A673 (cell line): ENCODE results near the gene GNG14. TPM values are rescaled to one million over a fixed set of nuclear protein-coding genes. Genes with fewer than 3 reads are reported as not detected.

Experiments used
- BruUV-seq: library from RNA; stranded (reverse); fragments of 400-500 nt; replicated peaks from 2 replicates; lab custom pipeline; 2021; lab: Mats Ljungman, UMichigan
- CTCF ChIA-PET: fragments of 300-600 bp; sonication (Branson Sonifier 250); formaldehyde crosslinking; loops from one replicate; lab custom pipeline; 2022; ENCODE audit warnings: antibody characterized with exemption; lab: Charles Lee
- POLR2A ChIA-PET: fragments of 300-600 bp; sonication (Branson Sonifier 250); formaldehyde crosslinking; loops from one replicate; lab custom pipeline; 2022; ENCODE audit warnings: antibody characterized with exemption; ENCODE audit not compliant: low non-redundant PET; lab: Charles Lee
- DNase-seq: peaks from one replicate; pipeline ENCODE4 v3.0.0-alpha.2; 2015; ENCODE audit warnings: low spot score
- H3K27ac ChIP-seq: fragments of 200-600 bp; sonication (generic); 2 replicates; pipeline ENCODE4 v1.5.1; 2016; ENCODE audit warnings: mixed run types, low read depth, mild to moderate bottlenecking, mixed read lengths, antibody characterized with exemption, low read length; ENCODE audit not compliant: poor library complexity, severe bottlenecking
- H3K27me3 ChIP-seq: fragments of 200-600 bp; sonication (generic); replicated peaks from 2 replicates; pipeline ENCODE4 v1.6.1; 2017; ENCODE audit warnings: mixed run types, low read depth, mild to moderate bottlenecking, mixed read lengths, antibody characterized with exemption, low read length; ENCODE audit not compliant: insufficient read depth, poor library complexity
- H3K36me3 ChIP-seq: fragments of 200-600 bp; sonication (generic); 2 replicates; pipeline ENCODE4 v1.6.1; 2016; ENCODE audit warnings: mixed run types, mild to moderate bottlenecking, mixed read lengths, antibody characterized with exemption, low read length; ENCODE audit not compliant: insufficient read depth, poor library complexity, severe bottlenecking
- H3K4me1 ChIP-seq: fragments of 200-600 bp; sonication (generic); 2 replicates; pipeline ENCODE4 v1.6.1; 2017; ENCODE audit warnings: mixed run types, mild to moderate bottlenecking, mixed read lengths, antibody characterized with exemption, low read length; ENCODE audit not compliant: insufficient read depth, poor library complexity, severe bottlenecking
- H3K4me3 ChIP-seq: fragments of 200-600 bp; sonication (generic); 2 replicates; pipeline ENCODE4 v1.5.1; 2016; ENCODE audit warnings: low read depth, mixed run types, mild to moderate bottlenecking, mixed read lengths, low read length; ENCODE audit not compliant: poor library complexity, severe bottlenecking
- H3K9me3 ChIP-seq: fragments of 200-600 bp; sonication (generic); 2 replicates; pipeline ENCODE4 v1.6.1; 2016; ENCODE audit warnings: mixed run types, low read depth, mild to moderate bottlenecking, mixed read lengths, antibody characterized with exemption, low read length; ENCODE audit not compliant: poor library complexity, severe bottlenecking
- CTCF ChIP-seq: fragments of 300-800, 200-600 bp; sonication (generic); conservative IDR thresholded peaks from 2 replicates; pipeline ENCODE4 v1.5.1; 2017; ENCODE audit warnings: low read depth, mild to moderate bottlenecking, antibody characterized with exemption, low read length, moderate library complexity, mixed read lengths
- EZH2 ChIP-seq: fragments of 200-600 bp; sonication (generic); IDR thresholded peaks from 2 replicates; pipeline ENCODE4 v1.6.1; 2017; ENCODE audit warnings: borderline replicate concordance, low read depth, mild to moderate bottlenecking, mixed read lengths, antibody characterized with exemption, low read length; ENCODE audit not compliant: poor library complexity, severe bottlenecking
- intact Hi-C: fragments of 100-400 bp; cut with micrococcal nuclease; formaldehyde crosslinking; loops from one replicate; pipeline ENCODE4 v1.10.0; 2022; ENCODE audit not compliant: unreplicated experiment
- total RNA-seq: library from RNA; stranded (reverse); gene quantifications from 2 replicates; pipeline ENCODE4 v1.2.3, GENCODE V29; 2021

The GNG14 gene
- total RNA-seq, 1 experiment from 2014 or later: not detected

DNA sequence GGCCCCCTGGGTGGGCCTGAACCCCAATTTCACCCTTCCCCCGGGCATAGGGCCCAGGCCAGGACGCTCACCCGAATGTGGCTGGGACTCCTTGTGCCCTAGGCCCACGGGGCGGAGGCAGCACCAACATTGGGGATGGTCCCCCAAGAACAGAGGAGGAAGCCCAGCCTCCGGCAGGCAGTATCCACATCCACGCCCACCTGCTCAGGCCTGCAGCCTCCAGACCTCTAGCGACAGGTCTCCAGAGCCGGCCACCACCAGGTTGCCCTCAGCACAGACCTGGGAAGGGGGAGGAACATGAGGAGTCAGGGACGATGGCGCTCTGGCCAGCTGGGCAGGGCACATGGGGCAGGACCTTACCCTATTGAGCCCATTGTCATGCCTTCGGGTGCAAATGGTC is 1.2 kb downstream of the GNG14 start:
- Histone ChIP-seq H3K4me1 (no peaks in the 10 kb centered on the region), H3K9me3 (no peaks in the 10 kb centered on the region), H3K36me3 (no peaks in the 10 kb centered on the region), H3K27ac (no peak overlapping the region), H3K4me3 (no peak overlapping the region), H3K27me3 (no peaks in the 10 kb centered on the region)
- no TSS peak for BruUV-seq
- intact Hi-C loops: no loop called here
- ChIA-PET POLR2A (no interaction called here), CTCF (no interaction called here)
- no peak for DNase-seq
- TF ChIP-seq EZH2: no peak
- TF ChIP-seq CTCF: no peak

- CTCF ChIA-PET: no interaction called here
These were observed 1.9 kb downstream of the GNG14 start for GRCh38 chr19:12689581-12690216.

GRCh38 chr19:12692960-12693359 is 5.2 kb downstream of the GNG14 start:
- no peaks in the 10 kb centered on the region for H3K9me3 ChIP-seq
- DNase-seq: no peak
- TF ChIP-seq CTCF (no peak), EZH2 (no peak)
- H3K4me1 ChIP-seq: peaks cover 11% of the 10 kb centered on the region
- CTCF ChIA-PET: no interaction called here
- H3K27me3 ChIP-seq: no peaks in the 10 kb centered on the region
- H3K4me3 ChIP-seq: no peak overlapping the region
- BruUV-seq: no TSS peak
- intact Hi-C loops: no loop called here
- no peaks in the 10 kb centered on the region for H3K36me3 ChIP-seq
- no peak overlapping the region for H3K27ac ChIP-seq
- POLR2A ChIA-PET: no interaction called here

More at GRCh38 chr19:12689581-12690216, 1.9 kb downstream of the GNG14 start:
- no TSS peak for BruUV-seq
- POLR2A ChIA-PET: no interaction called here
- Histone ChIP-seq H3K27ac (no peak overlapping the region), H3K36me3 (no peaks in the 10 kb centered on the region), H3K4me3 (no peak overlapping the region), H3K9me3 (no peaks in the 10 kb centered on the region), H3K4me1 (no peaks in the 10 kb centered on the region), H3K27me3 (no peaks in the 10 kb centered on the region)
- no peak for DNase-seq
- no peak for TF ChIP-seq EZH2
- no peak for TF ChIP-seq CTCF
- intact Hi-C loops: no loop called here
